Measurements from ENCODE around the gene BRCA1.
A peak's percentile ranks its signal among the peaks of the same experiment; 100 is the strongest.

DNA sequence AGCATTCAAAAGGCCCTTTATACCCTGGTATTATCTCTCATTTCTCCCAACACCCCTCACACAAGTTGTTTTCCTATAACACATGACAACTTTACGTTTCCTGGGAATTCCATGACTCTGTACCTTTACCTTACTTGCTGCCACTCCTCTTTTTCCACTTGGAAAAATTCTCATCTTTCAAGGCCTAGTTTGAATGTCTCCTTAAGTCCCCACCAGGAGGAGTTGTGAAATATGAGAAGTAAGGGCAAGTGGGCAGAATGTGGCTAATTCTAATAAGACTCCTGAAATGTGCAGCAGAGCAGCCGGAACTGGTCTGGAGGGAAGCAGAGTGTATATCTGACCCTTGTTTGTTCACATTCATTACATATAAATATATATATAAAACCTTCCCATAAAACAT, 39.7 kb downstream of the BRCA1 start:
- TF ChIP-seq POLR2A (IDR thresholded peaks at IDR 0.05) = no peak
- TF ChIP-seq, protein P1, sequence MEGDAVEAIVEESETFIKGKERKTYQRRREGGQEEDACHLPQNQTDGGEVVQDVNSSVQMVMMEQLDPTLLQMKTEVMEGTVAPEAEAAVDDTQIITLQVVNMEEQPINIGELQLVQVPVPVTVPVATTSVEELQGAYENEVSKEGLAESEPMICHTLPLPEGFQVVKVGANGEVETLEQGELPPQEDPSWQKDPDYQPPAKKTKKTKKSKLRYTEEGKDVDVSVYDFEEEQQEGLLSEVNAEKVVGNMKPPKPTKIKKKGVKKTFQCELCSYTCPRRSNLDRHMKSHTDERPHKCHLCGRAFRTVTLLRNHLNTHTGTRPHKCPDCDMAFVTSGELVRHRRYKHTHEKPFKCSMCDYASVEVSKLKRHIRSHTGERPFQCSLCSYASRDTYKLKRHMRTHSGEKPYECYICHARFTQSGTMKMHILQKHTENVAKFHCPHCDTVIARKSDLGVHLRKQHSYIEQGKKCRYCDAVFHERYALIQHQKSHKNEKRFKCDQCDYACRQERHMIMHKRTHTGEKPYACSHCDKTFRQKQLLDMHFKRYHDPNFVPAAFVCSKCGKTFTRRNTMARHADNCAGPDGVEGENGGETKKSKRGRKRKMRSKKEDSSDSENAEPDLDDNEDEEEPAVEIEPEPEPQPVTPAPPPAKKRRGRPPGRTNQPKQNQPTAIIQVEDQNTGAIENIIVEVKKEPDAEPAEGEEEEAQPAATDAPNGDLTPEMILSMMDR (IDR thresholded peaks at IDR 0.05) = peak in 1 of 3 experiments; percentile 3
